HG03432 (cell line): Measurements from ENCODE around the gene ZMIZ2.
"Not testable (repeated sequence)": the region's sequence is repeated elsewhere in the genome, so short reads cannot be mapped to it uniquely, and the experiment has no call there.

ENCODE experiments used
- ATAC-seq: cut with Tn5 transposase; IDR thresholded peaks from one replicate; pipeline ENCODE4 v1.9.1; 2021; ENCODE audit warnings: mild to moderate bottlenecking, moderate library complexity; ENCODE audit not compliant: unreplicated experiment

ZMIZ2 gene

GRCh38 chr7:44769776-44770294 is 21.2 kb downstream of the ZMIZ2 start:
- ATAC-seq, result peak; percentile 79

- no peak for ATAC-seq
Observed at GRCh38 chr7:44771358-44771757, 22.7 kb downstream of the ZMIZ2 start.

DNA sequence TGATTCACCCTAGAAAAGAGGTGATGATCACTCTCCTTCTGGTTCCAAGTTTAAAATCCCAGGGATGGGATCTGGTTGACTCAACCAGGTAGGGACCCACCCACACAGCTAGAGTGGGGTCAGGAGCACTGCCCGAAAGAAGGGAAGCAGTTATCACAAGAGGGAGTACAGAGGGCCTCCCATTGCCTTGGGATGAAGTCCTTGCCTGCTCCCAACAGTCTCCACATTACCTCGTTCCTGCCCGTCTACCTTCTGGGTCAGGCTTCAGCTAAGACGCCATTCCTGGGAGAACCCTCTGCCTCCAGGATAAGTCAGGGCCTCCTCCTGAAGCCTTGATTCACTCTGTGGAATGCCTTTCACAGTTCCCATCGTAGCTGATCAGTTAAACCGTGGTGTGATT is 23.8 kb downstream of the ZMIZ2 start:
- no peak for ATAC-seq

DNA sequence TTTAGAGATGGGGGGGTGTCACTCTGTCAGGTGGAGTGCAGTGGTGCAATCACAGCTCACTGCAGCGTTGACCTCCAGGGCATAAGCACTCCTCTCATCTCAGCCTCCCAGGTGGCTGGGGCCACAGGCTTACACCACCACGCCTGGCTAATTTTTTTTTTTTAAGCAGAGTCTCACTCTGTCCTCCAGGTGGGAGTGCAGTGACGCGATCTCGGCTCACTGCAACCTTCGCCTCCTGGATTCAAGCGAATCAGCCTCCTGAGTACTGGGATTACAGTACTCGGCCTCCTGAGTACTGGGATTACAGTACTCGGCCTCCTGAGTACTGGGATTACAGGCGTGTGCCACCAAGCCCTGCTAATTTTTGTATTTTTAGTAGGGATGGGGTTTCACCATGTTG is 24.2 kb downstream of the ZMIZ2 start:
- ATAC-seq, result no peak

DNA sequence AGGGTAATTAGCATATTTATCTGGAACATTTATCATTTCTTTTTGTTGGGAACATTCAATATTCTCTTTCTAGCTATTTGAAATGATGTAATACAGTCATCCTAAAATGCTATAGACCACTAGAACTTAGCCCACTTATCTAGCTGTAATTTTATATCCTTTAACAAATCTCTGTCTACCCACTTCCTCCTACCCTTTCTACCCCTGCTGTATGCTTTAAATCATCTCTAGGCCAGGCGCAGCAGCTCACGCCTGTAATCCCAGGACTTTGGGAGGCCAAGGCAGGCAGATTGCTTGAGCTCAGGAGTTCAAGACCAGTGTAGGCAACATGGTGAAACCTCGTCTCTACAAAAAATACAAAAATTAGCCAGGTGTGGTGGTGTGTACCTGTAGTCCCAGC is 25.8 kb downstream of the ZMIZ2 start:
- not testable (repeated sequence) for ATAC-seq

- ATAC-seq, result no peak
Observed at GRCh38 chr7:44775383-44776107, 26.9 kb downstream of the ZMIZ2 start.

DNA sequence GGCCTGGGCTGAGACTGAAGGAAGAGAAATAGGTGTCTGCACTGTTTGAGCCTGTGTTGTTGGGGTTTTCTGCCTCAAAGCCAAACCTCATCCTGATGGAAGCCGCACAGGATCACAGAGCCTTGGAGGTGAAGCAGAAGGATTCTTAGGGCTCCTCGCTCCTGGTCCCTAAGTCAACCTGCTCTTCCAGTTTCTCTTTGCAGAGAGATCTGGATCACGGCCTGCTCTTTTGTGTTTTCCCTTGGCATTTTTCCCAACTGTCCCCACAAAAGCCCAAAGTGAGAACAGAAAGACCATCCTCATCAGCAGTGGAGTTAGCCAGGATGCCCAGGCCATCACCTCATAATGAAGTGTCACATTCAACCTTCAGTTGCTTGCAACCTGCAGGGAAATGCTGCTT is 27.6 kb downstream of the ZMIZ2 start:
- no peak for ATAC-seq

- no peak for ATAC-seq
Observed at GRCh38 chr7:44782460-44782859, 33.8 kb downstream of the ZMIZ2 start.

DNA sequence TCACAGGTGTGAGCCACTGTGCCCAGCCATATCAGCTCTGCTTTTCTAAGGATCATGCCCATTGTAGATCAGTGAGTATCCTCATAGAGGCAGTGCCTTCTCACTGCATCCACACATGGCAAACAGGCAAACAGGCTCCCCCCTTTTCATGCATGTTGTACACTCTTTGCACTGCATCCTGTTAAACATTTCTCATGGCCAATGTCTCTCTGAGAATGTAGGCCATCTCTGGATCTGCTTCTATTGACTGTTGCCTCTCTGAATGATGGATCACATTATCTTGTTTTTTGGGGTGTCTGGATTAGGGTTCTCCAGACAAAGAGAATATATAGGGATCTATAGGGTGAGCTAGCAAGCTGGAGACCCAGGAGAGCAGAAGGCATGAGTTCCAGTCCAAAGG is 34.8 kb downstream of the ZMIZ2 start:
- ATAC-seq, result no peak

DNA sequence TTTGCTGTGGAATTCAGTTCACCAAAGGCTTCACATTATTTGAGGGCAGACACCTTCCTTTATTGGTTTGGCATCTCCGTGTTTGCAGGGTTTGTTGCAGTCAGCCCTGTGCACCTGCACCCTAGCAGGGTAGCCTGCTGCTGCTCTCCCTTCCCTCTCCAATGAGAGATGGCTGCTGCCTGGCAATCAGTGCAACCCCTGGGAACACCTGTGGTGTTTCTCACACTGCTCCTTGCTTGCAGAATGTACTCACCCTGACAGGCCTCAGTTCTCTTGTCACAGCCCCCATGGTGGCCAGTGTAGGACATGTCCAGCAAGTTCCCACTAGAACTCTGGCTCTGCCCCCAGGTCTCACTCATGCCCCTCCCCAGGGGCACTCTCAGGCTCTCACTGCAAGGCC is 35.7 kb downstream of the ZMIZ2 start:
- no peak for ATAC-seq

GRCh38 chr7:44785218-44785617 is 36.6 kb downstream of the ZMIZ2 start:
- not testable (repeated sequence) for ATAC-seq

DNA sequence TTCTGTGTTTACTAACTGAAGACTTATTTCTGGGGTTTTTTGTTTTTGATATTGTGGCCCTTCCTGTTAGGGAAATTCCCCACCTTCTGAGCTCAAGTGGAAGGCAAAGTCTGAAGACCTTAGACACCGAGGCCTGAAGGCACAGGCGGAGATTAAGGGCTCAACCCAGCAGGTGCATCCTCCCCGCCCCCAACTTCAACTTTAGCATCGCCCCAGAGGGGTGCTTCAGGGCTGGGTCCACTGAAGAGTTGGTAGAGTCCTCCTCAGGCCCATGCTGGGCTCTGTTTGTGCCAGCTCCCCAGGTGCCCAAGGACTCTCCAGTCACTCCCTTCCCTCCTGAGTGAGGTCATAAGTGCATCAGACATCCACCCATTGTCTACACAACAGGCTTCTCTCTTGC is 38.4 kb downstream of the ZMIZ2 start:
- no peak for ATAC-seq

- ATAC-seq, result no peak
Observed at GRCh38 chr7:44787762-44788161, 39.1 kb downstream of the ZMIZ2 start.

DNA sequence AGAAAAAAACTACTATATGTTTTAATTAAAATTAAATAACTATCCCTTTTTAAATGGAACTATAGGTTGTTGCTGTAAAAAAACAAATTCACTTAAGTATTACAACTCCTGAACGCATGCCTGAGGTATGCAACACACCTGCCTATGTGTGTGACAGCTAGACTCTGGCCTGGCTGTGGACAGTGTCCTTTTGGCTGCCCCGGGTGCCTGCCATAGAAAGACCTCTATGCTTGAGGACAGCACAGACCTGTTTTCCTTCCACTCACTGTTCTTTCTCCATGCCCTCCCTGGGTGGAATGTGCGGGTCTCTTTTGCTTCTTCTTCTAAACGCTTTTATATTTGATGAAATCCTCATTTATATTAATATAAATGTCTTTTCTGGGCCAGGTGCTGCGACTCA is 41.3 kb downstream of the ZMIZ2 start:
- no peak for ATAC-seq

DNA sequence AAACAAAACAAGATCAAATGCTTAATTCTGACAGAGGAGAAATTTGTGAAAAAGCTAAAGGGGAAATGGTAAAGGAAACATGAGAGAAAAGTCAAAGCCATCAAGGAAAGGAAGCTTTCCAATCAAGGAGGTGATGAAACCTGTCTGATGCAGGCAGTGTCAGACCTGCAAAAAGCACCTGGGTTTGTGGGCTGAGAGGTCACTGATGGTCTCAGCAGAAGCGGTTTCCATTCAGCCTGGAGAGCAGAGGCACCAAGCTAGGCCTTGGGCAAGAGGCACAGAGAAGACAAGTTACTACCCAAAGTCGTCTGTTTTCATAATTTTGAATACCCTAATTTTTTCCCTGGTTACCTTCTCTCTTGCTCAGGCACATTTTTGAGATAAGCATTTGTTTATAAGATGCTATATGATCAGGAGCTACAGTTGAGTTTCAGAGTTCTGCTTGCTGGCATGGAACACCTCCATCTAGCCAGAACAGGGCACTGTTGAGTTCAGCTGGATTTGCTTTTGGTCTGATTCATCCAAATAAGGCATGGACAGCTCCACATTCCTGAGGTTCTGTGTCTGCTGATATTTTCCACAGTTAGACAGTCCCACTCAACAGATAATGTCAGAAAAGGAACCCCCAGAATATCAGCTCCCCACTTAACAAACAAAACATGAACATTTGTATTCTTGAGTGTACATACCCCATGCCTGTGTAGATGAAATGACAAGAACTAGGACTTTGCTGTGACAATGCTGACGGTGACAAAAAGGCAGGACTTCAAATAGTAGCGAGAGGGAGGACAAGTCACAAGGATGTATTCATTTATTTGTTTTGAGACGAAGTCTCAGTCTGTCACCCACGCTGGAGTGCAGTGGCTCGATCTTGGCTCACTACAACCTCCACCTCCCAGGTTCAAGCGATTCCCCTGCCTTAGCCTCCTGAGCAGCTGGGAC is 42.9 kb downstream of the ZMIZ2 start:
- no peak for ATAC-seq

GRCh38 chr7:44793919-44794318 is 45.3 kb downstream of the ZMIZ2 start:
- no peak for ATAC-seq

DNA sequence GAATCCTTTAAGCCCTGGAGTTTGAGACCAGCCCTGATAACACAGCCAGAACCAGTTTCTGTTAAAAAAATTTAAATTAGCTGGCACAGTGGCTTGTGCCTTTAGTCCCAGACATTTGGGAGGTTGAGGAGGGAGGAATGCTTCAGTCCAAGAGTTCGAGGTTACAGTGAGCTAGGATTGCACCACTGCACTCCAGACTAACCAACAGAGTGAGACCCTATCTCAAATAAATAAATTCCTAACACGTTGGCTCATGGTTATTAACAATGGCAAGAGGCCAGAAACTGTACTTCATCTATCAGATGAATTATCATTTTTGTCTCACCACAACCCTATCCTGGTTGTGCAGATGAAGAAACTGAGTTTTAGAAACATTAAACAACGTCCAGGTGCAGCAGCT is 45.7 kb downstream of the ZMIZ2 start:
- no peak for ATAC-seq

GRCh38 chr7:44796034-44796503 is 47.4 kb downstream of the ZMIZ2 start:
- peak; percentile 33 for ATAC-seq

DNA sequence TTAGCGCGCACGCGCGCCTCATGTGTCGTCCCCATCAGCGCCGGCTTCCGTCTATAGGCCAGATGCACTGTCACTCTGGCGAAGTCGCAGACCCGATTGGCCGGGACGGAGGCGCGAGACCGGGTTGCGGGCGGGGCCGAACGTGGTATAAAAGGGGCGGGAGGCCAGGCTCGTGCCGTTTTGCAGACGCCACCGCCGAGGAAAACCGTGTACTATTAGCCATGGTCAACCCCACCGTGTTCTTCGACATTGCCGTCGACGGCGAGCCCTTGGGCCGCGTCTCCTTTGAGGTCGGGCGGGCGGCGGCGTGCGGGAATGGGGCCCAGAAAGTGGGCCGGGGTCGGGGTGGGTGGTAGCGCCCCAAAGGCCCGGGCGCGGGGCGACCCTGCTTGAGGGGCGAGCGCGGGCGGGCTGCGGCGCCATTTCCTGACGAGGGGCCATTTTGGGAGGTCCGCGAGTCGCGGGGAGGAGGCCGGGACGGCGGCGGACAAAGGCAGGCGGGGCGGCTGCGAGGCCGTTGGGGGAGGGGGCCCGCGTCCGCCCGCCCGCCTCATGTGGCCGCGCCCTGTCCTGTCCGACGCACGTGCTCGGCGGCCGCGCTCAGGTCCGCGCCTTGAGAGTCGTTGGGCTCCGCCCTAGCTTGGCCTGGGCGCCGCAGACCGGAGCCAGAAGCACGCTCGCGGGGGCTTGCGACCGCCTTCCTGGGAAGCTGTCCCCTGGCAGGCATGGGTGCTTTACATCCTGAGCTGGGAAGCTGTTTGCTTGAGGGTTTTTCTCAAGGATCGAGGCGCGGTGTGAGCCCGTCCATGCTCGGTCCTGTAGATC is 48.1 kb downstream of the ZMIZ2 start, which contains the start of gene PPIA:
PPIA (plus strand) TSS at position 178 of the 825 bp plus-strand sequence; CDS start at position 222, 44 bp downstream.
- ATAC-seq, result peak; percentile 84

DNA sequence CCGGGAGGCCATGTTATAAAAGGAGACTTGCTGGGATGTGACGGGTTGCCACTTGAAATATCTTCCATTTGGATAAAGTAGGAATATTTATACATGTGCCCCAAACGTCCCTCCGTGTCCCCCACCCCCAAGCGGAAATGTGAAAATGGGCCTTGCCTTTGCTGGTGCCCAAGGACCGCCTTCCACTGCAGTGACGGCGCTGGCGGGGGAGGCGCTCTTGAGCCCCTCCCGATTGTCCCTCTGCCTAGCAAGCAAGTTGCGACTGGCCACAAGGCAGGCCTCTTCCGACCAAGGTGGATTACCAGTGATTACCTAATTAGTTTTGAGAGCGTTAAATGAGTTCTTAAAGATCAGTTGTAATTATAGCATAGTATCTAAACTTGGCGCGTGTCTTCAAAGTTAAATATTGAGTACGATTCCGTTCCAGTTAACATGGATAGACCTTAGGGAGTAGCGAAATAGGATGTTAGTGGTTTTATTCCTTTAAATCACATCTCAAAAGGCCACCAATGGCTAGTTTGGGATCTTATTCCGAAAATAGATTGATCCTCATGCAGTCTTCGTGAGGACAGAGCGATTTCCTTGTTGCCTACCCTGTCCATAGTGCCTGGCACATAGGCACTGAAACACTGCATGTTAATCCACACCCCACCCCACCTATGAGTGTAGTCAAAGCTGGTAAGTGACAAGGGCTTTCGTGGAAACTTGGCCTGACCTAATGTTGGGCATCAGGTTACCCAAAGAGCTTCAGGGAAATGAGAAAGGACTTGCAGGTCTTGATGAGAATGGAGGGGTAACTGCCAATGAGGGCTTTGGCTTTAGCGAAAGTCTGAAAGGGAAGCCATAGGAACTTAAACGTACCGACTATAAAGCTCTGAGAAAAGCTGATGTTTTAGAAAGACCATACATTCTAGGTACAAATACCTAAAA is 48.9 kb downstream of the ZMIZ2 start:
- peak; percentile 45 for ATAC-seq
